COLO829 (cell line): ENCODE measurements around the gene MOGAT3.
"Not testable (repeated sequence)": the region's sequence is repeated elsewhere in the genome, so short reads cannot be mapped to it uniquely, and the experiment has no call there.

Source experiments
- DNase-seq: peaks from one replicate; pipeline ENCODE4 v3.0.0; 2012; ENCODE audit warnings: low spot score

Gene MOGAT3

DNA sequence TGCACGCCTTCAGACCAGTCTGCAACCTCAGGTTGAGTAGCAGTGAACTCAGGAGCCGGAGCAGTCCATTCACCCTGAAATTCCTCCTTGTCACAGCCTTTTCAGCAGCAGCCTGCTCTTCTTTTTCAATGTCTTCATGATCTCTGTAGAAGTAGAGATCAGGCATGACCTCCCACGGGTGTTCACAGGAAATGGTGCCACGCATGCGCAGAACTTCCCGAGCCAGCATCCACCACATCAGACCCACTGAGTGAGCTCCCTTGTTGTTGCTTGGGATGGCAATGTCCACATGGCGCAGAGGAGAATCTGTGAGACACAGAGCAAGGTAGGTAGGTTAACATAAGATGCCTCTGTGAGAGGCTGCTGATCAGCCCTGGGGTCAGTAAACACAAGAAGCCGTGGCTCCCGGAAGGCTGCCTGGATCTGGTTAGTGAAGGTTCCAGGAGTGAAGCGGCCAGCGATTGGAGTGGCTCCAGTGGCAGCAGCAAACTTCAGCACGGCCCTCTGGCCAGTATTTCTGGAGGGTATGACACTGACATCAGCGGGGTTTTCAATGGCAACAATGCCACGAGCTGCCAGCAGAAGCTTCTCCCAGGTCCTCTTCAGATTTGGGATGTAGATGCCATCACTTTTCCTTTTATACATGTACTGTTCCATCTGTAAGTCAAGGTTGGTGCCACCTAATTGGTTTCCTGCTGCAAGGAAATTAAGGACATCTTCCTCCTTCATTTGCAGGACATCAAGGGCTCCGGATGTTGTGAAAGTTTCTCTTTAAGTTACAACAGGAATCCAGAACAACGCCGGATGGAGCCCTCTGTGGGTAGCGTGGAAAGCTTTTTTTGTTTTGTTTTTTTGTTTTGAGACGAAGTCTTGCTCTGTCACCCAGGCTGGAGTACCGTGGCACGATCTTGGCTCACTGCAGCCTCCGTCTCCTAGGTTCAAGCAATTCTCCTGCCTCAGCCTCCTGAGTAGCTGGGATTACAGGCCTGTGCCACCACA is 3.2 kb upstream of the MOGAT3 start:
- DNase-seq, result not testable (repeated sequence)

DNA sequence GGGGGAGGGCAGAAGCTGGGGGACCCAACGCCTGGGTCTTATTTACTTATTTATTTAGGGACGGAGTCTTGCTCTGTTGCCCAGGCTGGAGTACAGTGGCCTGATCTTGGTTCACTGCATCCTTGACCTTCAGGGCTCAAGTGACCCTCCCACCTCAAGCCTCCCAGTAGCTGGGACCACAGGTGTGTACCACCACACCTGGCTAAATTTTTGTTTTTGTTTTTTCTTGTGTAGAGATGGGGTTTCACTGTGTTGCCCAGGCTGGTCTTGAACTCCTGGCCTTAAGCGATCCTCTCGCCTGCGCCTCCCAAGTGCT is 1.7 kb upstream of the MOGAT3 start:
- DNase-seq, result no peak

DNA sequence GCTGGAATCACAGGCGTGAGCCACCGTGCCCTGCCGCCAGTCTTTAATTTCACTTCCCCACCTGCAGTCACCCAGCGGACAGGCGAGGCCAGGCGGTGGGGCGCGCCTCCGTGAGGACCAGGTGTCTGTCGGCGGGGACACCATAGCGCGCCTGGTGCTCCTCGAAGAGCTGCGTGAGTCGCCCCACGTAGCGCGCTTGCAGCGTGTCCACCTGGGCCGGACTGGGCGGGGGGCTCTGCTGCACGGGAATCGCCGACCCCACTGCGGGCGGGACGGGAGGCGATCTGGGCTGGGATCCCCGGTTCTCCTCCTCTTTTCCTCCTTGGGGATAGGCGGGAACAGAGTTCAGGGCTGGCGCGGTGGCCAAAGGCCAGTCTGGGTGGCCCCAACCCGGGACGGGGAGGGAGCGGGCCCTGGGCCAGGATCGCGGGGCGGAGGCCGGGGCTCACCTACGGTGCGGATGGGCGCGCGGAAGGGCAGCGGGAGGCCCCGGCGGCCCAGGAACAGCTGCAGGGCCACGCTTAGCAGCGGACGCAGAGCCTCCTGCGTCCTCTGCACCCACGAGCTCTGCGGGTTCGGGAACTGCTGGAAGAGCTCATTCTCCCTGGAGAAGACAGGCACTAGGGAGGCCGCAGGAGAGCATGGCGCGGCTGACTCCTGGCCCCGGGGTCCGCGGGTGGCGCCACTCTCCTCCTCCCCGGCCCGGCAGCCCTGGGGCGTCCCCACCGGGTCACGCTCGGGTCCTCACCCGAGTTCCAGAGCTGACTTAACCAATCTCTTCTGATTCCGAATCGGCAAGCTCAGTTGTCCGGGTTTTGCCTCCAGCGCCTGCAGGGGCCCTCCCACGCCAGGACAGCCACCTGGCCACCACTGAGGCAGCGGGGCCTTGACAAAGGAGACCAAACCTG is 1.1 kb upstream of the MOGAT3 start:
- DNase-seq, result no peak

DNA sequence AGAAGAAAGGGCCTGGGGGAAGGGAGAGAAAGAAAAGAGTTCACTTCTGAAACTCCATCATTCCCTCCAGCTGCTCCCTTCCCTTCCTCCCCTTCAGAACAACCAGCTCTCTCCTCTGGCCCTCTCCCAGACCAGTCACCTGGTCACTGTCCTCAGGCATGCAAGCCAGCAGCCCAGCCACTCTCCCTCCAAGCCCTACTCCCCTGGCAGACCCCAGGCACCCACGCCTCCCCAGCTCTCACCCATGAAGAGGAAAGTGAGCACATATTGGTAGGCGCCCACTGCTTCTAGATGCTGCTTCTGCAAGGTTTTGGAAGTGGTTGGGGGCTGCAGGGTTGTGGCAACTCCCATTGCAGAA is 353 bp downstream of the MOGAT3 start:
- no peak for DNase-seq

DNA sequence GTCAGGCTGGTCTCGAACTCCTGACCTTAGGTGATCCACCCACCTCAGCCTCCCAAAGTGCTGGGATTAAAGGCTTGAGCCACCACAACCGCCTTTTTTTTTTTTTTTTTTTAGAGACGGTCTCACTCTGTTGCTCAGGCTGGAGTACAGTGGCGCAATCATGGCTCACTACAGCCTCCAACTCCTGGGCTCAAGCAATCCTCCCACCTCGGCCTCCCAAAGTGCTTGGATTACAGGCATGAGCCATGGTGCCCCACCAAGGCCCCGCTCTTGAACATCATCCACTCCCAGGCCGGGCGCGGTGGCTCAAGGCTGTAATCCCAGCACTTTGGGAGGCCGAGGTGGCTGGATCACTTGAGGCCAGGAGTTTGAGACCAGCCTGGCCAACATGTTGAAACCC is 1.3 kb downstream of the MOGAT3 start:
- DNase-seq, result not testable (repeated sequence)

DNA sequence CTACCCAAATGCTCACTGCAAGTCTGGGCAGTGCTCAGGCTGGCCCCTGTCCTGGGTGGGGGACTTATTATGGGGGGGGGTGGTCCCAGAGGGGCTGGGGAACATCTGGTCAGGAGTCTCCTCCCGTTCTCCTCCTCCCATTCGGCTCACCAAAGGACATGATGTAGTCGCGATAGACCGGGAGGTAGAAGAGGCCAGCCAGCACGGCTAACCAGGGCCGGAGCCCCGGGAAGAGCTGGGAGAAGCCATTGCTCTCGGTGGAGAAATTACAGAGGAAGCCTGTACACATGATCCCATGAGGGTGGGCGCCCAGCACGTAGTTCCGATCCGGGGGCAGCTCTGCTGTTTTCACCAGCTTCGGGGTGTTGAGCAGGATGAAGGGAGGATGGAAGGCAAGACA is 2.4 kb downstream of the MOGAT3 start:
- DNase-seq, result no peak

DNA sequence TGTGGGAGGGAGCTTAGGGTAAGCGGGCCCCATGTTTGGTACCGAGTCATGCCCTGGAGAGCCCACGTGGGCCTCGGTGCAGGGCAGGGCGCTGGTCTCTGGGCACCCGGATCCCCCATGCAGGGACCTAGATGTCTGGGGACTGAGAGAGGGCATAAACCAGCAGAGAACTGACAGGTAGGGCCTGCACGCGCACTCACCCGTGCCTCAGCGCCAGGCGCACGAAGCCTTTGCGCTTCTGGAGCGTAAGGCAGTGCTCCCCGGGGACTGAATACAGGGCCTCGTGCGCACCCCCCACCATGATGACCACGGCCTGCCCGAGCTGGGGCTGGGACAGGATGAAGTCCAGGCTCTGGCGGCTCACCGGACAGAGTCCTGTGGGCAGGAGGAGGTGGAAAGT is 2.8 kb downstream of the MOGAT3 start:
- no peak for DNase-seq

DNA sequence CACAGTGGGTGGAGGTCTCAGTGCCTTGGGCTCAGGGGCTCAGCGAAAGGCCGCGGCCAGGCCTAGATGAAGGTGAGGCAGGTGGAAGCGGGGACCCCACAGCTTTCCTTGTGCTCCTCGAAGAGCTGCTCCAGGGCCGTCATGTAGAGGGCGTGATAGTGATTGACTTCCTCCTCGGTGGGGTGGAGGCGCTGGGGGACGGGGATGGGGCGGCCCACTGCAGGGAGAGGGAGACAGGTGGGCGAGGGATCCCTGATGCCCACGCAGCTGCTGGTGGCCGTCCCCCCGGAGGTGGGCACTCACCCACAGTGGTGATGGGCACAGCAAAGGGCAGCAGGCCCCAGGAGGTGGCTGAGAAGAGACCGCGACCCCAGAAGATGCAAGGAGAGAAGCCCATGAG is 5.0 kb downstream of the MOGAT3 start:
- DNase-seq, result no peak

DNA sequence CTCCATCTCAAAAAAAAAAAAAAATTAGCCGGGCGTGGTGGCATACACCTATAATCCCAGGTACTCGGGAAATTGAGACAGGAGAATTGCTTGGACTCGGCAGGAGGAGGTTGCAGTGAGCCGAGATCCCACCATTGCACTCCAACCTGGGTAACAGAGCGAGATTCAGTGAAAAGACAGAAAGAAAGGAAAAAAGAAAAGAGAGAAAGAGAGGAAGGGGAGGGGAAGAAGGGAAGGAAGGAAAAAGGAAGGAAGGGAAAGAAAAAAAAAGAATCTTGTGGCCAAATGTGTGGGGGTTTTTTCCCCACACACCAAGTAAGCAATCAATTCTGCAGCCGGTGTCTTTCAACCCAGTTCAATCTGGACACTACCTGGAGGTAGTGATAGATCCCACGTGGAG is 11.7 kb downstream of the MOGAT3 start:
- no peak for DNase-seq

DNA sequence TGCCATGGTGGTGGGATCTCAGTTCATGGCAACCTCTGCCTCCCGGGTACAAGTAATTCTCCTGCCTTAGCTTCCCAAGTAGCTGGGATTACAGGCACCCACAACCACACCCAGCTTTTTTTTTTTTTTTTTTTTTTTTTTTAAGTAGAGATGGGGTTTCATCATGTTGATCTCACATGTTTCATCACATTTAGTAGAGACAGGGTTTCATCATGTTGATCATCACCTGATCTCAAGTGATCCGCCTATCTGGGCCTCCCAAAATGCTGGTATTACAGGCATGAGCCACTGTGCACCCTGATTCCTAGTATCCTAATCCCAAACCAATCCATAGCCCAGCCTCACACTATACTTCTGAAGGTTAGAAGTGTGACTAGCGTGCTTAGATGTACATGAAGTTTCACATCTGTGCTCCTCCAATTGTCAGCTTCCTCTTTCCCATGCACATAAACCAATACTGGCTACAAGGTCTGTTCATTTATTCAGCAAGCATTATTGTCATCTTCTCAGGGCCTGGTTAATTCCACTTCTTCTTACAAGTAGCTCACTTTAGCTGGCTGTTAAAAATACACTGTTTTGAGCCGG is 13.9 kb downstream of the MOGAT3 start:
- no peak for DNase-seq

DNA sequence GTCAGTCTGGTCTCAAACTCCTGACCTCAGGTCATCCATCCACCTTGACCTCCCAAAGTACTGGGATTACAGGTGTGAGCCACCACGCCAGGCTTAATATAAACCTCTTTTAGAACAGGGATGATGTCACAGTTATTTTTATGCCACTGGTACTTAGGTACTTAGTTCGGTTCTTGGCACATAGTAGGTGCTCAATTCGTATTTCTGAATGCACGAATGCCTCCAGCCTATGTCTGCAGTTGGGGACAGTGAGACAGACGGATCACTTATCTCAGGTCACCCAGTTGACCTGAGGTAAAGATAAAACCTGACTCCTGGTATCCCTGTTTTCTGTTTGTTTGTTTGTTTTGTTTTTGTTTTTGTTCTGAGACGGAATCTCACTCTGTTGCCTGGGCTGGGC is 14.6 kb downstream of the MOGAT3 start:
- DNase-seq, result no peak

DNA sequence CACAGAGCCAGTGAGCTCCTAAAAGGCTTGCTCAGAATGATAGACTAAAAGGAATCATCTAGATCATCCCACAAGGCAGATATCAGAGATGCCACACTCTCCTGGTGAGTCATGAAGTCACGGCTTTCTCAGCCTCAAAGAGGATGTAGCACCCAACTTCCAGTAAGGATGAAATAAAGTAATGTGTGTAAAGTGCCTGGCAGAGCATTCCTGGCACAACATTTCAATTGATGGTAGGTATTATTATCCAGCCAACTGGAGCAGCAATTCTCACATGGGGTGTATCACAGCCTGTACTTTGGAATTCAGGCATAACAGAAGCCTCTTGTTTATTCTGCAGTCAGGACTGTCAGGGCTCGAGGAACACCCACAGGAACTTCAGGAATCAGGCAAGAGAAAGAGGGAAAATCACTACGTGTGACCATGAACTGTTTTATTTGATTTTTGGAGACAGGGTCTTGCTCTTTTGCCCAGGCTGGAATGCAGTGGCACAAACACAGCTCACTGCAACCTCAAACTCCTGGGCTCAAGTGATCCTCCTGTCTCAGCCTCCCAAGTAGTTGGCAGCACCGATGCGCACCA is 15.5 kb downstream of the MOGAT3 start:
- DNase-seq, result peak; percentile 97

DNA sequence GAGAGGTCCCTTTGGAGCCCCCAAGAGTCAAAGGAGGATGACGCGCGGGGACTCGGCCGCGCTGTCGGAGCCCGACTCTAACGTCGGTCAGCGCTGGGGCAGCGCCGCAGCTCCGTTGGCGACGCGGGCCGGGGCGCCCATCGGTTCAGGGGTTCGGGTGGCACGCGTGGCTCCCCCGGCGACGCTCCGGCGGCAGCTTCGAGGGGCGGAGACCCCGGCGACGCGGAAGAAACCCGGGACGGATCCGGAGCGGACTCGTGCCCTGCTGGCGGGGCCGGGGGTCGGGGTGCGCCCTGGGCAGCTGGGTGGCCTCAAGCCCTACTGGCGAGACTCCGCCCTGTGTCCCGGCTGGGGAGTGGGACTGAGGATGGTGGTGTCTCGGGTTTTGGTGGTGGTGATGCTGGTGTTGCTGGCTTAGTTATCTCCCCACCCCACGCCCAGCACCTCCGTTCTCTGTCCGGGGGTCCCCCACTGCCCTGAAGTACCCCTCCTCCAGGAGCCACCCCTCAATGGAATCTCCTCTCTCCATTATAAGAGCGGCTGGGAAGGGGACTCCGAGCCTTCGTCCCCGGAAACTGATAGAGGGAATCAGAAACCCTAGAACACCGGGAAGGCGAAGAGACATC is 20.6 kb downstream of the MOGAT3 start, which contains the start of gene NAT16:
NAT16 (minus strand) TSS at position 164 of the 626 bp plus-strand sequence. CDS start 5,486 bp downstream, outside the sequence.
- no peak for DNase-seq

DNA sequence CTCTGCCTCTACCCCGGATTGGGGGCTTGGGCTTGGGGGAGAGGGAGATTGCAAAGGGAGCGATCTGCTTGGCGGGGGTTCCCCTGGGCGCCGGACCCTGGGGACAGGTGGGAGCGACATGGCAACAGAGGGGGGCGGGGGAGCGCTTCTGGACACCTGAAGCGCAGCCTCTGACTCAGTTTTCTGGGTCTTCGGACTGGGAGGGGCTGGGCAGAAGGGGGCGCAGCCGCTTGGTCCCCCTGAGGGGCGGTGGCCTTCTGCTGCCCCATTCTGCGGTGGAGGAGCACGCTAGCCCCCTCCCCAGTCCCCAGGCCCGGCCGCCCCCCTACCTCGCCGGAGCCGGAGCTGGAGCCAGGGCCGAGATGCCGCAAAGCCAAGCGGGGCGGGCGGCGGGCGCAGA is 21.1 kb downstream of the MOGAT3 start:
- no peak for DNase-seq

DNA sequence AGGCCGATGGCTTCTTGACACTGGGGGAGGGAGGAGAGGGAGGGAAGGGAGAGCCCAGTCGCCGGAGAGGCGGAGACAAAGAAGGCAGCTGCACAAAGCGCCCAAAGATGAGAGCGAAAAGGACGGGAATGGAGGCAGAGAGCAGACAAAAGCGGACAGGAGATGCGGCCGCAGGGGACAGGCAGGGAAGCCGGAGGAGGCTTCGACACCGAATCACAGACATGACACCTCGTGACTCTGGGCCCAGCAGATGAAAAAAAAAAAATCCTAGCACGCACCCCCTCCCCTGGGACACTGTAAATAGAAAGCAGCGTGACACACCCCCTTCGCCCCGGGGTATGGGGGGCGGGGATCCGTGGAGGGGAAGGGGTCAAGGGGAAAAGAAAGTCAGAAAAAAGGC is 21.7 kb downstream of the MOGAT3 start:
- peak; percentile 72 for DNase-seq

DNA sequence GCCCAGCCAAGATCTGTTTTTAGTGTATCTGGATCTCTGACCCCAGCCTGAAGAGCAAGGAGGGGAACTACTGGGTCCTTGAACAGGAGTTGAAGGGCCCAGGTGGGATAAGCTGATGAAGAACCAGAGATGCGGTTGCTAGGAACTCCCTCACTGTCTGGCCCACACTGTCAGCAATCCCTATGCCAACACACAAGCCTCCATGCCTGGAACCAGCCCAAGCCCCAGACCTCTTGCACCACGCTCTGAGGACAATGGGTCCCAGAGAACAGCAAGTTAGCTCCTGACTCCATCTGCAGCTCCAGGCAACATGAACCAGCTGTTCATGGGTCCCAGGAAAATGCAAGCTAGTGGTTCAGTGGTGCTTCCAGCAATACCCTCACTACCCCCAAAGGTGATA is 23.2 kb downstream of the MOGAT3 start:
- no peak for DNase-seq

DNA sequence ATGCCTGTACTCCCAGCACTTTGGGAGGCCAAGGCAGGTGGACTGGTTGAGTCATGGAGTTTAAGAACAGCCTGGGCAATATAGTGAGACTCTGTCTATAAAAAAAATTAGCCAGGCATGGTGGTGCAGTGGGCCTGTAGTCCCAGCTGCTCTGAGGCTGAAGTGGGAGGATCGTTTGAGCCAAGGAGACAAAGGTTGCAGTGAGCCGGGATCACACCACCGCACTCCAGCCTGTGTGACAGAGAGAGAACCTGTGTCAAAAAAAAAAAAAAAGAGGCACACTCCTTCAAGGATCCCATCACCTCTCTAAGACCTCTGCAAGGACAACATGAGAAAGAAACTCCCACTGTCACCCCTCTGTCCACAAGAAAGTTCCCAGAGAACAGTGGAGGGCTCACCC is 25.2 kb downstream of the MOGAT3 start:
- no peak for DNase-seq

DNA sequence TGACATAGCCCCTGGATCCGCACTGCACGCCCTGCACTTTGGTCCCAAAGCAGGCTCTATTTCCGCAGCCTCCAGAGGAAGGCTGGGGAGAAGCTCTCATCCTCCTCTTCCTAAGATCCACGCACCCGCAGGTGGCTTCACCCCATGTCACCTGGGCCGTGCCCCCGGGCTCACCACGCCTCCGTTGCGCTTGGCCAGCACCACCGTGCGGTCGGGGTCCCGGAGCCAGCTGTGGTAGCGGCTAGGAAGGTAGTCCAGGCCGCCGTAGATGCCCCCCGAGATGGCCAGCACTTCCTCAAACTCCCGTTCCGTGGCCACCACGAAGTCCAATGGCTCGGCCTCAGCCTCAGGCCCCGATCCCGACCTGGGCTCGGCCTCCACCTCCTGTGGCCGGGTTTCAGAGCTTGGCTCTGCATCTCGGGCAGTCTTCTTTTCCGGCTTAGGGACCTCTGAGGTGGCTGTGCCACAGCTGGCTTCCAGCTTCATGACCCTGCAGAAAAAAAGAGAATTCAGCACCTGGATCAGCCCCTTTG is 26.4 kb downstream of the MOGAT3 start:
- no peak for DNase-seq

DNA sequence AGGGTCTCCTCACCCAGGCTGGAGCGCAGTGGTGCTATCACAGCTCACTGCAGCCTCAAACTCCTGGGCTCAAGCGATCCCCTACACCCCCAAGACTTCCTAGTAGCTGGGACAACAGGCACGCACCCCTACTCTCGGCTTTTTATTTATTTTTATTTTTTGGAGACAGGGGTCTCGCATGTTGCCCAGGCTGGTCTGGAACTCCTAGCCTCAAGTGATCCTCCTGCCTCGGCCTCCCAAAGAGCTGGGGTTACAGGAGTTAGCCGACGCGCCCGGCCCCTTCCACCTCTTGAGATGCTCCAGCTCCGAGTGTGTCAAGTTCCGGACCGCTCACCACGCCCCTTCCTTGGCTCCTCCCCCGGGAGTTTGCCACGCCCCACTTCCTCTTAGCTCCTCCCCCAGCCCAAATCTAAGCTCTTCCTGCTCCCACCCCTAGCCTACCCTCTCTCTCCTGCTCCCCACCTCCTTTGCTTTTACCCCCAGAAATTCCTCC is 27.0 kb downstream of the MOGAT3 start:
- DNase-seq, result peak; percentile 74

DNA sequence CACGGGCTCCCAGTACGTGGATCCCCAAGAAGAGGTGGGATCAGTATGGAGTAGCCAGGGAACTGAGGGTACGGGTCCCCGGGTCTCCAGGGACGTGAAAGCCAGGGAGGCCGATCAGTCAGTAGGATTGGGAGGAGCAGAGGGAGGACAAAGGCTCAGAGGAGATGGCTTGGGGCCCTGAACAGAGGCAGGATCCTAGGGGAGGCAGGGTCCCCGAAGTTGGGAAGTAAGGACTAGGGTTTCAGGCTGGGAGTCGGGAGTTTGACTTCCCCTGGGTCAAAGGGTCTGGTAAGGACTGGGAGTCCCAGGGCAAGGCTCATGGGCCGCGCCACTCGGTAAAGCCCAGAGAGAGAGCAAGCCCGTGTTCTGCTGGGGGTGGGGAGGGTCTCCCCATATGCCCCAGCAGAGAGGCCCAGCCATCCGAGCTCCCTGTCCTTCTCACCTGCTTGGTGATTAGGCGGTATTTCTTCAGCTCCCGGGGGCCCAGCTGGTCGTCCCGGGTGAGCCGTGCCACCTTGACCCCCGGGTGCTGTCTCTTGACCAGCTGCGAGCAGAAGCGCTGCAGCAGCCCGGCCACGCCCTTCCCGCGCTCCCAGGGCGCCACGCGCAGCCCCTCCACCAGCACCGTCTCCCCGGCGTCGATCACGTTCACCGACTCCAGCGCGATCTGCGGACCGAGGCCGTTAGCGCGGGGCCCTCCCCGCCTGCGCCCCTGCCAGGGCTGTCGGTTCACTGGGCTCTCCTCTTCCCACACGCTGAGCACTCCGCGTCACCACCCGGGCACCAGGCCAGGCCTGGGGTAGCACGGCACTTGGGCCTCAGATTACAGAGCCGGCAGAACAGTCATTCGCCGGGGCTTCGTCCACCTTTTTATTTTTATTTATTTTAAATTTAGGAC is 27.7 kb downstream of the MOGAT3 start:
- no peak for DNase-seq
